GM21528 (cell line): ENCODE data around the gene IFNB1.
A peak's percentile ranks its signal among the peaks of the same experiment; 100 is the strongest.

Source experiments
- ATAC-seq: cut with Tn5 transposase; IDR thresholded peaks from one replicate; pipeline ENCODE4 v1.9.1; 2021; ENCODE audit warnings: mild to moderate bottlenecking, moderate library complexity; ENCODE audit not compliant: unreplicated experiment, low FRiP score

The IFNB1 gene

DNA sequence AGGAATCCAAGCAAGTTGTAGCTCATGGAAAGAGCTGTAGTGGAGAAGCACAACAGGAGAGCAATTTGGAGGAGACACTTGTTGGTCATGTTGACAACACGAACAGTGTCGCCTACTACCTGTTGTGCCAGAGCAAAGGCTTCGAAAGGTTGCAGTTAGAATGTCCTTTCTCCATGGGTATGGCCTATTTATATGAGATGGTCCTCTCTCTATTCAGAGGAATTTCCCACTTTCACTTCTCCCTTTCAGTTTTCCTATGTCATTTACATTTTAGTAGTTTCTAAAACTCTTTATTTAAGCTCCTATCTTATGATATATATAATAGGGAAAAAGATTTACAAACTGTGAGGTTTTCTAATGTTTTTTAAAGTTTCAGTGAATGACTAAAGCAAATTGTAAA lies at the start of gene IFNB1:
Gene IFNB1 (minus strand): TSS at position 162 of the 400 bp plus-strand sequence. CDS start 73 bp downstream, at position 89.
- no peak for ATAC-seq

DNA sequence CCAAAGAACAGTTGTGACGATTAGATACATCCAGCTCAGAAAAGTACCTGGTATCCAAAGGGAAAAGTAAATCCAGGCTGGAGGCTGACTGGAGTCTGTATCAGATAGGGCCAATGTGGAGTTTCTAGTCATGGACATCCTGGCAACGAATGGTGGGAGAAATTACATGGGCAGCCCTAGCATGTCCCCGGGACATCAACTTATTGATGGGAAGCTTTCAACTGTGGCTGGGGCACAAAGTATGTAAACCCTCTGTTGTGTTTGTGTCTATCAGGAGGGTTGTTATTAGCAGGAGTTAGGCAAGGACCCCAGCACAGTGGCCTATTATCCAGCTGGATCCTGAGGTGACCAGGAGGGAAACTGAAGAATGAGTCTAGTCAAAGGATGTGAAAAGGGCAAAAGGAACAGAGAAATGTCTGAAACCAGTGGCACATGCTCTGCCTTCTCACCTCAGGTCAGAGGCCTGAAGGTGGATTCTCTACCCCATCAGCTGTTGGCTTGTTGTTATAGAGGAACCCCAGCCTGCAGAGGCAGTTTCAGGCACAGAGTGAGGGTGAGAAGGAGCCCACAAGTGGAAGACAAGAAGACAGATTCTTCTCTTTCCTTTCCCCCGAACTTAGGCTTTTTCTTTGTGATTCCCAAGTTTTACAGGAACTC lies 44.0 kb upstream of the IFNB1 start:
- peak; percentile 91 for ATAC-seq

DNA sequence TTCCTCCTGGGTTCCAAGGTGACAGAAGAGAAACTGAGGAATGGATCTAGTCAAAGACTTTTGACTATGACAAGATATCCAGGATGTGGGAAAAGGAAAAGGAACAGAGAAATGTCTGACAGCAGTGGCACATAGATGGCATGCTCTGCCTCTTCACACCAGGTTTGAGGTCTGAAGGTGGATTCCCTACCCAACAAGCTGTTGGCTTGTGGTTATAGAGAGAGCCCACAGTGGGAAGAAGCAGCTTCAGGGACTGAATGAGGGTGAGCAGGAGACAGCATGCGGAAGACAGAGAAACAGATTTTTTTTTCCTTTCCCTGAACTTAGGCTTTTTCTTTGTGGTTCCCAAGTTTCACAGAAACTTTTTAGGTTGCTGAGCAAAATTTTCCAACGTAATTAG lies 43.3 kb upstream of the IFNB1 start:
- no peak for ATAC-seq

DNA sequence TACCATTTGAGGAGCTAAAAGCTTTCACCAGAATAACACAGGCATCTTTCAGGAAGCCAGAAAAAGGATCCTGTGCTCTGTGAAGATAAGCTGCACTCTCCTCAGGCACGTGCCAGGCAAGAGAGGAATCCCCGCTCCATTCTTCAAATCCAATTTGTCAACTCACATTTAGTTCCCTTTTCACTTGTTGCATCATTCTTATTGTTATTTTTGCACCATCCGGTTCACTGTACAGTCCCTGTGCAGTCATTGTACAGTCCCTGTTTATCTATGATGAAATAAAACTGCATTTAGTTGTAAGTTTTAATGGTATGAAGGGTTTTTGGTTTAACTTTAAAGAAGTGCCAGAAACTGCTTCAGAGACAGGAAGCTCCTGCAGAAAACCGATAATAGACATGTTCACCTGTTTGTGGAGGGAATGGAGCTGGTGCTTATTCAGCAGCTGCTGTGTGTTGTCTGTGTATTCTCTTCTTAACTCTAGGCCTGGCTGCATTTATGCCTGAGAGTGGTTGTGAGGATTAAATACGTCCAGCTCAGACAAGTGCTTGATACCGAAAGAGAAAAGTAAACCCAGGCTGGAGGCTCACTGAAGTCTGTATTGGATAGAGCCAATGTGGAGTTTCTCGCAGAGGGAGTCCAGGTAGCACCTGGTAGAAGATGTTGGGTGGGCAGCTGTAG lies 41.5 kb upstream of the IFNB1 start:
- ATAC-seq: no peak

DNA sequence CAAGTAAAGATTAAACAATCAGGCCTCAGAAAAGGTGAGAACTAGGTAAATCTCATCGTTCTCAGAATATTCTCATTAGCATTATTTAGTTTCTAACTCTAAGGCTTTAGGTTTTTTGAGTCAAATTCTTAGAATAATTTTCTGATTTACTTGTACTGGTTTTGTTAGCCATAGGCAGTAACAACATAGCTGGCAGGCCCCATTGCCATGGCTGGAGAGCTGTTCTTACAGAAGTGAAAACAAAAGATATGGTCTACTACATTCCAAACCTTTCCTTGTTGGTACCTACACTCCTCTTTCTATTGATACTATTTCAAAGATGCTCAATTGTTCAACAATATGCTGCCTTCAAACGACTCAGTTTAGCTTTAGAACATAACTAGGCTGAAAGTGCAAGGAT lies 36.6 kb upstream of the IFNB1 start:
- ATAC-seq: no peak

DNA sequence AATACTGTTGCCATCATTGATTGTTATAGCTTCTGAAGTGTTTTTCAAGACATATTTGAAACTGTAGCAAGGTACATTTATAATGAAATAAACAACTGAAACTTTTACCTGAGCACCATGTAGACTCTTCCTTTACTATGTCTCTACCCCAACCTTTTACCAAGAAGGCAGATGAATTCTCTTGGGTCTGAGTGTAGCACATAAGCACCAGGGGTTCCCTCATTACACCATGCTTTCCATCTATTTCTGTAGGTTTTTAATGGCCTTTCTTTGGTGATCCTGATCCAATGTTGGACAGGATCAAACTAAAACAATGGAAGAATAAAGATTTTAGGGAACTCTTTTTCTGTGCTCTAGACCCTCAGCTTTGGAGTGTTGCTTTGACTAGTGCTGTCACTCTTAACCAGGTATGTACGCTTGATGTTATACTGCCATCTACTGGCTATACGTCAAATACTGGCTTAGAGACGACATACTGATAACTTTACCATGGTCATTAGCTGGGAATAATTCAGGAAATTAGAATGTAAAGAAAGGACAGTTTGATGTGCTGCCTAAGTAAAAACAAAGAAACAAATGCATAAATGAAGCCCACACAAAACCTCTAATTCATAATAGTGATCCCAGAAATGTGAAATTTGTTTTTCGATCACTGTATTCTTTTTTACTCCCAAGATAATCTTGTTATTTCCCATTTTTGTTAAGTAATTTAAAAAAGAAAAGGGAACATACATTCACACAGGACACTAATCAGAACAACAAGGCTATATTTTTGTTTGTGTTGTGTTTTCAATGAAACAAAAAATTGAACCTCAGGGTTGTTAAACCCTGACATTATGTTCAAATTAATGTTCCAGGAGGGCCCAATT lies 33.2 kb upstream of the IFNB1 start:
- peak; percentile 92 for ATAC-seq

DNA sequence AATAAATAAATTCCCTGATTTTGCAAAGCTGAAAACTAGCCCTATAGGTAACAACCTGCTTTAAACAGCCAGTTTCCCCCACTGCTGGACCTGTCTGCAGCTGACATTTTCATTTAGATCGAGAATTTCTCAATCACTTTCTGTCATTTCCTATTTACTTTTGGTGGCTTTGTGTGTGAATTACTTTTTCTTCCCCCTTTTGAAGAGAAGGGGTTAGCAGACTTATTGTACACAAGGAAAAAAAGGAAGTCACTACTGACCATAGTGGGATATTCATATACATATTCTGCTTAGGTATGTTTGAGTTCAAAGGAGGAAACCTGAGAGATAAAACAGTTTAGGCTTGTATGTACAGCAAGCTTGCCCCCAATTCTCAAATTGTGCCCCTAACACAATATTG lies 27.0 kb upstream of the IFNB1 start:
- ATAC-seq: no peak

DNA sequence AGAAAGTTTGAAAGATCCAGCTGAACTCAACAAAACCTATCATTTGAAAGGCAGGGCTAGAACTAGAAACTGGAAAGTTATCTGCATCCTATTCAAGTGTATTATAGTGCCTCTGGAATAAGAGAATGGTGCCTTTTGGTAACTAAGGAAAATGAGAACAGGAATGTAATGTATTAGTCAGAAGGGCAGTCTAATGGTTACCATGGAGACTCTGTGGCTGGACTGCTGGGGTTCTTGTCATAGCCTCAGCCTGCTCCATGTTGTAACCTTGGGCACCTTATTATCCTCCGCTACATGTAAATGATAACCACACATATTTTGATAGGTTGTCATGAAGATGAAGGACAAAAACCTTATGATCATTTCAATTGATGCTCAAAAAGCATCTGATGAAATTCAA lies 24.6 kb upstream of the IFNB1 start:
- no peak for ATAC-seq

DNA sequence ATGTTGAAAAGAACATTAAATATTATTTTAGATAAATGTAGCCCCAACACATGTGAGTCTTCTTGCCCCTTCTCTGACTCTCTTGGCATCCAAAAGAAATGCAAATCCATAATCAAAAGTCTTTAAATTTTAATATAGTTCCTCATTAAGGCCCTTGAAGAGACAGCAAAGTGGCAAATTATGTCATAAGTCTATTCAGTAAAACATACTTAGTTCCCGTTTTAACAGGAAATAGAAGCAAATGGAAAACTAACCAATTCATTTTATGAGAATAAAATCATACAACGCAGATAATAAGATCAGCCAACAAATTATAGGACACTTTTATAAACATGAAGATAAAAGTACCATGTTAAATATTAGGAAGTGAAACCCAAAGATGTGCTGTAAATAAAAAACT lies 20.1 kb upstream of the IFNB1 start:
- ATAC-seq: no peak

DNA sequence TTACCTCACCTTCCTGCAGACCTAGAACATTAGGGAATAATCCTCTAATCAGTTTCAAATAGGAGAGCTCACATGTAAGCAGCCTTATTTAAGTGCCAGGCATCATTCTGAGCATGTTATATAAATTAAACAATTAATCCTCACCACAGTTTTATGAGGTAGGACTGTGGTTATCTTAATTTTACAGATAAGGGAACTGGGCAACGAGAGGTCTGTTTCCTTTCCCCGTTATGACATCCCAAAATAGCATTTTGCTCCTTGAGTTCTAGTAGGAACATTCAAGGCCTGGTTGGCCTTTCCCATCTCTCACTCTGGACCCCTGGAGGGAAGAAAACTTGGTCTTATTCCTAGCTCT lies 19.1 kb upstream of the IFNB1 start:
- no peak for ATAC-seq

DNA sequence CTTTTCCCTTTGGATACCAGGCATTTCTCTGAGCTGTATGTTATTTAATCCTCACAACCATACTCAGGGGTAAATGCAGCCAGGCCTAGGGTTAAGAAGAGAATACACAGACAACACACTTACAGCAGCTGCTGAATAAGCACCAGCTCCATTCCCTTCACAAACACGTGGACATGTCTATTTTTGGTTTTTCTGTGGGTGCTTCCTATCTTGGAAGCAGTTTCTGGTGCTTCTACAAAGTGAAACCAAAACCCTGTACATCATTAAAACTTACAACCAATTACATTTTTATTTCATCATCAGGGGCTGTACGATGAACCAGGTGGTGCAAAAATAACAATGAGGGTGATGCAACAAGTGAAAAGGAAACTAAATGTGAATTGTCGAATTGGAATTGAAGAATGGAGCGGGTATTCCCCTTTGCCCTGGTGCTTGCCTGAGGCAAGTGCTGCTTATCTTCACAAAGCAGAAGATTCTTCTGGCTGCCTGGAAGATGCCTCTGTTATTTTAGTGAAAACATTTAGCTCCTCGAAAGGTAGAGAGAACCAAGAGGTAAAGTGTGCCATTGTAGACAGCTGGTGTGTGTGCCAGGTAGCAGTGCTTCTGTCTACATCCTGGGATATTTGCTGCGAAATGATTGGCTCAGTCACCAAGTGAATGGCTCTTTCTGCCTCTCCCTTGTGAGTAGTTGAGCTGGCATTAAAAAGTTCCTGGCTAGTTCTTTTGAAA lies 18.6 kb upstream of the IFNB1 start:
- ATAC-seq: peak; percentile 82

DNA sequence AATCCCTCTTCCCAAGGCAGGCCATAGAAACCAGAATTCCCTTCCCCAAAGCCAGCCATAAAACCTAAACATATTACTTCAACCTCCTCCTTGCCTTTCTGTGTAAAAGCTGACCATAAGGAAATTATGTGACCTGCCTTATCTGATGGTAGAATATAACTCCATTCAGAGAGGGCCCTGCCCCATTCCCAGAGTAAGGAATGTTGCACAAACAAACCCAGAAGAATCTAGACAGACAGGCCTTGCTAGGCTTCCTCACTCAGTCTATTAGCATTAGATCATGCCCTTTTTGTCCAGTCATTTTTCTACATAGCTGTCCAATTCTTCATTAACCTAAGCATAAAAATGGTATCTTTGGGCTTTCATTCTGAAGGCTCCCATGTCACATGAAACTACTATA lies 17.8 kb upstream of the IFNB1 start:
- ATAC-seq: no peak

DNA sequence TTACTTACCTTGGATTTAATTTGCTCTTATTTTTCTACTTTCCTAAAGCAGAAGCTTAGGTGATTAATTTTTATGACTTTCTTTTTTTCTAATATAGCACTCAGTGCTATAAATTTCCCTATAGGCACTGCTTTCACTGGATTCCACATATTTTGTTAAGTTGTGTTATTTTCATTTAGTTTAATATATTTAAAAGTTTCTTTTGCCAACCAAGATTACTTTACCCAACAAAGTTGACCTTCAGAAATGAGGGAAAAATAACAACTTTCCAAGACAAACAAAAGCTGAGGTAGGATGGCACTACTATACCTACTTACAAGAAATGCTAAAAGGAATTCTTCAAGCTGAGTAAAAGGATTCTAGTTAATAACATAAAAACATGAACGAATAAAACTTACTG lies 8.8 kb upstream of the IFNB1 start:
- no peak for ATAC-seq

DNA sequence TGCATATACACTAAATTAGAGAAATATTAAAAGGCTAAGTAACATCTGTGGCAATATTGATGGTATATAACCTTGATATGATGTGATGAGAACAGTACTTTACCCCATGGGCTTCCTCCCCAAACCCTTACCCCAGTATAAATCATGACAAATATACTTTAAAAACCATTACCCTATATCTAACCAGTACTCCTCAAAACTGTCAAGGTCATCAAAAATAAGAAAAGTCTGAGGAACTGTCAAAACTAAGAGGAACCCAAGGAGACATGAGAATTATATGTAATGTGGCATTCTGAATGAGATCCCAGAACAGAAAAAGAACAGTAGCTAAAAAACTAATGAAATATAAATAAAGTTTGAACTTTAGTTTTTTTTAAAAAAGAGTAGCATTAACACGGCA lies 7.3 kb upstream of the IFNB1 start:
- ATAC-seq: no peak

DNA sequence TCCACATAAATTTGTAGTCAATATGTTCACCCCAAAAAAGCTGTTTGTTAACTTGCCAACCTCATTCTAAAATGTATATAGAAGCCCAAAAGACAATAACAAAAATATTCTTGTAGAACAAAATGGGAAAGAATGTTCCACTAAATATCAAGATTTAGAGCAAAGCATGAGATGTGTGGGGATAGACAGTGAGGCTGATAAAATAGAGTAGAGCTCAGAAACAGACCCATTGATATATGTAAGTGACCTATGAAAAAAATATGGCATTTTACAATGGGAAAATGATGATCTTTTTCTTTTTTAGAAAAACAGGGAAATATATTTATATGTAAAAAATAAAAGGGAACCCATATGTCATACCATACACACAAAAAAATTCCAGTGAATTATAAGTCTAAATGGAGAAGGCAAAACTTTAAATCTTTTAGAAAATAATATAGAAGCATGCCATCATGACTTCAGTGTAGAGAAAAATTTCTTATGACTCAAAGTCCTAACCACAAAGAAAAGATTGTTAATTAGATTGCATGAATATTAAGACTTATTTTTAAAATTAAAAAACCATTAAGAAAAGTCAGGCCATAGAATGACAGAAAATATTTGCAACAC lies 6.6 kb upstream of the IFNB1 start:
- no peak for ATAC-seq

DNA sequence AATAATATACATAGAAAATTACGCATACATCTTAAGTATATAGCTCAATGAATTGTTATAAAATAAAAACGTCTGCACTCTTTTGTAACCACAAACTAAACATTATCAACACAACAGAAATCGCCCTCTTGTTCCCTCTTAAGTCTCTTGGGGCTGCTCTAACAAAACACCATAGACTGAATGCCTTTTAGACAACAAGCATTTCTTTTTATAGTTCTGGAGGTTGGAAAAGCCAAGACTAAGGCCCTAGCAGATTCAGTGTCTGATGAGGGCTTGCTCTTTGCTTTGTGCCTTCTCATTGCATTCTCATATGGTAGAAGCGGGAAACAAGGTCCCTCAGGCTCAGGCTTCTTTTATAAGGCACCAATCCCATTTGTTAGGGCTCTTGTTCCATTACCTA lies 4.9 kb upstream of the IFNB1 start:
- no peak for ATAC-seq

DNA sequence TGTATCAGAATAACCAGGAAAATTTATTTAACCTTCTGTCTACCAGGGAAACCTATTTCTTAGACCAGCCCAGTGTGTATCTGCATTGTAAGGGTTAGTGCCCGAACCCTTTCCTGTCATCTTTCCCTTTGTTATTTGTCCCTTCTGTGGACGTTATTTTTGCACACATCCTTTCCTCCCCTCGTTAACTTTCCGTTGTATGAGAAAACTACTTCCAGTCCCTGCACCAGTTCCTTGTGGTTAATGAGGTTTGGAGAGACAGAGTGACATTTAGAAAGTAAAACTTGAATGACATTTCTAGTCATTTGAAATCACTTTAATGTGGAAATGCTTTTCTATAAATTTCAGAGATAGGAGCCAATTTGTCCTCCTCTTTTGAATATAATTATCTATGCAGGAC lies 4.3 kb upstream of the IFNB1 start:
- ATAC-seq: no peak

DNA sequence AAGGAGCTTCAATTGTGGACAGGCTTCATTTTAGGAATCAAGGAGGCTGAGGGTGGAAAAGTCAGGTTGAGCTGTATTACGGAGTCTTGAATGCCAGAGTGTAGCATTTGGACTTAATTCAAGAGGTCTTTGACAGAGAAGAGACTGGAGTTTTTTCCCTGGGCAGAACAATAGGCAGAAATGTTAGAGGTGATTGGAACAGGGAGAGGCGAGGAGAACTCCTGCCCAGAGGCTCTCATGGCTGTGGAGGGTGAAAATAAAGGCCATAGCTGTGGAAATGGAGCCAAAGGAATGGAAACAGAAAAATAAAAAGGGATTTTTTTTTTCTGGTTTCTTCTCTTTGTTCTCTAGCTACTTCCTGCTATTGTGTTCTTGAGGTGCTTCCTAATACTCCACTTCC lies 3.7 kb upstream of the IFNB1 start:
- ATAC-seq: no peak

DNA sequence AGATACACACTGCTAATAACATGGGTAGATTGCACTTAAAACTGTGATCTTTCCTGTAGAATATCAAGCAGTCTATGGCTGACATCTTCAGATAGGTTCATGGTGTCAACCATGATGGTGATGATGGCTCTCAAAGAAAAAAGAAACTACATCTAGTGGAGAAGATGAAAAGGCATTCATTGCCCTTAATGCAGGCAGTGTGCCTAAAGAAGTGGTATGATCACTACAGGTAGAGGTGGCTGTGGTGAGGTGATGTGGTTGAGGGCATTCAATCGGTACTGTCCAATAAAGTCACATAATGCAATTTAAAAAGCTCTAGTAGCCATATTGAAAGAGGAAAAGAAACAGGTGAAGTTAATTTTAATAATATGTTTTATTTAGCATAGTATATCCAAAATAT lies 3.1 kb upstream of the IFNB1 start:
- no peak for ATAC-seq

DNA sequence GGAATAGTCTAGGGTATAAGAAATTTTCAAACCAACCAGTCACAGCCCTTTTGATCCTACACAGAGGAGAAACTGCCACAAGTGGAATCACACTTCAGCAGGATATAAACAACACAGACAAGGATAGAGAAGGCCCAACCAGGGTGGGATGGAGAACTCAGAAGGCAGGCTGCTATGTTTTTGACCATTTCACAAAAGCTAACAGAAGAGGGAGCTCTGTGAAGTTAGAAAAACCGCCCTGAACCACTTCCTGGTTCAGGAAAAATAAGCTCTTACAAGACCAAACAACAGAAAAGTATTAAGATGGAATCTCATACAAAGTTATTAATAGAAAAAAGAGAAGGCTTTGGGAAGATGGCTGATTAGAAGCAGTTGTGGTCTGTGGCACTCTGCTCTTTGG lies 960 bp upstream of the IFNB1 start:
- ATAC-seq: no peak

DNA sequence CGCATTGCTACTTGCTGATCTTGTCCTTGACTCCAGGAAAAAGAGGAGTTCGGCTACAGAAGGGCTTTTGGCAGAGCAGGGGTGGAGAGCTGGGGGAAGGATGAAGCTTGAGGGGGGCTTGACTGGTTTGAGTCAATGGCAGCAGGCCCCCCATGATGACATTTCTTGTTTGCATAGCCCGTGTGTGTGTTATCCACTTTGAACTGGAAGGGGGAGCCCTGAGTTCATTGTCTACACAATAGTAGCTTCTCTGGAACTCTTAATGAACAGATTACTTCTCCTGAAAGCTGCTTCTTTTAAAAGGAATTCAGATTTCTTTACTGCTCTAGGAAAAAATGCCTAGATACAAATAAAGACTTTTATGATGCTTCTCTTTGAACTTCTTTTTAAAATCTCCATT lies 2.3 kb downstream of the IFNB1 start:
- ATAC-seq: no peak
